SK-N-SH (cell line): Measurements from ENCODE around the gene FMO5. TPM values are rescaled to one million over a fixed set of nuclear protein-coding genes. Genes with fewer than 3 reads are reported as not detected.

ENCODE experiments used
- CTCF ChIA-PET: fragments of 300-600, 350-600 bp; formaldehyde crosslinking; extraction: SDS; loops from one replicate; lab custom pipeline; 2021; lab: Yijun Ruan, JAX
- POLR2A ChIA-PET: fragments of 350-600 bp; sonication (Branson Sonifier 250); formaldehyde crosslinking; extraction: SDS; loops from one replicate; lab custom pipeline; 2020; ENCODE audit warnings: antibody characterized with exemption, inconsistent platforms; lab: Yijun Ruan, JAX
- DNase-seq: peaks from one replicate; pipeline ENCODE4 v3.0.0; 2012
- H2AFZ ChIP-seq: fragments of 200-600 bp; sonication (generic); 2 replicates; pipeline ENCODE4 v1.8.1; 2016; ENCODE audit warnings: antibody characterized with exemption, mild to moderate bottlenecking, low read depth
- H3F3A ChIP-seq: fragments of 200-600 bp; sonication (generic); replicated peaks from 2 replicates; pipeline ENCODE3; 2016; ENCODE audit warnings: antibody characterized with exemption, mild to moderate bottlenecking; ENCODE audit not compliant: insufficient read depth
- H3K27ac ChIP-seq, 2 experiments: fragments of 200-500 bp in 1 of 2; fragments of 200-600 bp in 1 of 2; sonication (Bioruptor generic) in 1 of 2; sonication (generic), shearing (Covaris generic) in 1 of 2; 2 replicates each; pipeline versions ENCODE4 v1.5.1 to v1.6.1; 2014 to 2016; ENCODE audit warnings: low read depth in 2 of 2, inconsistent platforms in 1 of 2, low read length in 1 of 2, mild to moderate bottlenecking in 1 of 2, mixed read lengths in 1 of 2
- H3K27me3 ChIP-seq: fragments of 200-600 bp; sonication (generic), shearing (Covaris generic); 2 replicates; pipeline ENCODE4 v1.6.1; 2016; ENCODE audit warnings: mixed run types; ENCODE audit not compliant: insufficient read depth
- H3K36me3 ChIP-seq, 2 experiments: fragments of 200-500 bp in 1 of 2; fragments of 200-600 bp in 1 of 2; sonication (Bioruptor generic) in 1 of 2; sonication (generic) in 1 of 2; replicated peaks in 1 of 2; 2 replicates each; pipeline versions ENCODE3 to v1.5.1; 2014 to 2016; ENCODE audit warnings: low read length in 1 of 2, mild to moderate bottlenecking in 1 of 2; ENCODE audit not compliant: insufficient read depth in 2 of 2, control insufficient read depth in 1 of 2
- H3K4me1 ChIP-seq, 2 experiments: fragments of 200-500 bp in 1 of 2; fragments of 200-600 bp in 1 of 2; sonication (Bioruptor generic) in 1 of 2; sonication (generic), shearing (Covaris generic) in 1 of 2; 2 replicates each; pipeline versions ENCODE4 v1.5.1 to v1.6.1; 2014 to 2016; ENCODE audit warnings: low read depth in 1 of 2, low read length in 1 of 2, mixed run types in 1 of 2; ENCODE audit not compliant: insufficient read depth in 2 of 2, control insufficient read depth in 1 of 2
- H3K4me2 ChIP-seq: fragments of 200-600 bp; sonication (generic), shearing (Covaris generic); 2 replicates; pipeline ENCODE4 v1.6.1; 2017; ENCODE audit warnings: mixed run types
- H3K4me3 ChIP-seq, 2 experiments: fragments of 200-500 bp in 1 of 2; fragments of 200-600 bp in 1 of 2; sonication (Bioruptor generic) in 1 of 2; sonication (generic), shearing (Covaris generic) in 1 of 2; 2 replicates each; pipeline versions ENCODE4 v1.5.1 to v1.8.1; 2014 to 2016; ENCODE audit warnings: low read depth in 2 of 2, inconsistent platforms in 1 of 2, low read length in 1 of 2, mild to moderate bottlenecking in 1 of 2, mixed read lengths in 1 of 2, moderate library complexity in 1 of 2
- H3K79me2 ChIP-seq: fragments of 200-600 bp; sonication (generic); 2 replicates; pipeline ENCODE4 v1.8.1; 2017; ENCODE audit warnings: mild to moderate bottlenecking; ENCODE audit not compliant: insufficient read depth
- H3K9ac ChIP-seq: fragments of 200-600 bp; sonication (generic); 2 replicates; pipeline ENCODE4 v1.6.1; 2017; ENCODE audit warnings: mixed run types
- H3K9me2 ChIP-seq: fragments of 200-600 bp; sonication (generic); 2 replicates; pipeline ENCODE4 v1.6.1; 2017; ENCODE audit warnings: mixed run types
- H3K9me3 ChIP-seq: fragments of 200-600 bp; sonication (generic); 2 replicates; pipeline ENCODE4 v1.6.1; 2017; ENCODE audit warnings: mixed run types, mild to moderate bottlenecking, moderate library complexity
- H4K20me1 ChIP-seq: fragments of 200-600 bp; sonication (generic); 2 replicates; pipeline ENCODE4 v1.6.1; 2017; ENCODE audit warnings: mild to moderate bottlenecking, mixed run types; ENCODE audit not compliant: insufficient read depth
- CHD2 ChIP-seq: fragments of 150-350 bp; IDR thresholded peaks from 2 replicates; pipeline ENCODE4 v1.6.1; 2018; ENCODE audit warnings: low read length; ENCODE audit not compliant: partially characterized antibody
- CTCF ChIP-seq: fragments of 200-600 bp; sonication (generic); IDR thresholded peaks from 2 replicates; pipeline ENCODE4 v1.6.1; 2017; ENCODE audit warnings: antibody characterized with exemption, mild to moderate bottlenecking, moderate library complexity
- ELF1 ChIP-seq: IDR thresholded peaks from 2 replicates; pipeline ENCODE4 v1.4.0; 2012
- EZH2phosphoT487 ChIP-seq: fragments of 200-600 bp; sonication (generic); IDR thresholded peaks from 2 replicates; pipeline ENCODE4 v1.6.1; 2017; ENCODE audit warnings: low read depth, mixed run types, mild to moderate bottlenecking, antibody characterized with exemption, moderate library complexity, borderline replicate concordance
- GABPA ChIP-seq: IDR thresholded peaks from 2 replicates; pipeline ENCODE4 v1.4.0; 2012; ENCODE audit warnings: low read depth, mild to moderate bottlenecking
- GATA2 ChIP-seq: sonication (generic); formaldehyde crosslinking; IDR thresholded peaks from 2 replicates; pipeline ENCODE4 v1.5.0; 2020; ENCODE audit warnings: mild to moderate bottlenecking, missing genetic modification reagents
- JUND ChIP-seq: IDR thresholded peaks from 2 replicates; pipeline ENCODE4 v1.4.0; 2012
- MAX ChIP-seq: IDR thresholded peaks from 2 replicates; pipeline ENCODE4 v1.4.0; 2012; ENCODE audit warnings: low read depth
- MEF2A ChIP-seq: IDR thresholded peaks from 2 replicates; pipeline ENCODE4 v1.4.0; 2012; ENCODE audit warnings: low read depth, borderline replicate concordance
- MXI1 ChIP-seq: IDR thresholded peaks from 2 replicates; pipeline ENCODE4 v1.6.1; 2012; ENCODE audit warnings: mild to moderate bottlenecking, low read depth, low read length, improper control_type of control experiment
- NRF1 ChIP-seq: IDR thresholded peaks from 2 replicates; pipeline ENCODE4 v1.6.1; 2012; ENCODE audit warnings: low read depth, mild to moderate bottlenecking, low read length
- PBX3 ChIP-seq: IDR thresholded peaks from 2 replicates; pipeline ENCODE4; 2012
- POLR2AphosphoS5 ChIP-seq: IDR thresholded peaks from 2 replicates; pipeline ENCODE4 v1.6.1; 2012; ENCODE audit warnings: low read depth, low read length
- RAD21 ChIP-seq: IDR thresholded peaks from 2 replicates; pipeline ENCODE4 v1.6.1; 2012; ENCODE audit warnings: mild to moderate bottlenecking, low read length
- REST ChIP-seq: IDR thresholded peaks from 2 replicates; pipeline ENCODE4 v1.6.1; 2012; ENCODE audit warnings: mild to moderate bottlenecking, low read depth, low read length, moderate library complexity
- RFX5 ChIP-seq: IDR thresholded peaks from 2 replicates; pipeline ENCODE4 v1.6.1; 2012; ENCODE audit warnings: mild to moderate bottlenecking, improper control_type of control experiment, low read length
- TCF12 ChIP-seq: IDR thresholded peaks from 2 replicates; pipeline ENCODE4 v1.4.0; 2012
- TEAD4 ChIP-seq: IDR thresholded peaks from 2 replicates; pipeline ENCODE4 v1.4.0; 2012; ENCODE audit warnings: mild to moderate bottlenecking, borderline replicate concordance; ENCODE audit not compliant: insufficient read depth
- USF1 ChIP-seq: IDR thresholded peaks from 2 replicates; pipeline ENCODE4 v1.4.0; 2012; ENCODE audit warnings: low read depth, borderline replicate concordance
- YY1 ChIP-seq: IDR thresholded peaks from 2 replicates; pipeline ENCODE4 v1.4.0; 2012; ENCODE audit warnings: low read depth, mild to moderate bottlenecking
- WGBS: methylation state at CpG from one replicate; pipeline ENCODE4 v1.1.6; 2017; ENCODE audit warnings: low lambda C conversion rate; 5-methylcytosine and 5-hydroxymethylcytosine counted together
- polyA plus RNA-seq, 3 experiments: library from polyadenylated mRNA; depleted of rRNA; stranded (reverse); fragments of >200 nt; gene quantifications; 2 replicates each; pipeline ENCODE4 v1.2.3, GENCODE V29; 2012

FMO5 gene
- polyA plus RNA-seq, 1 of the 3 experiments (the other 2 are of a cell fraction): 0.30 TPM

- Histone ChIP-seq H3K9me2 (no peaks in the 10 kb centered on the region), H3K4me1 (peaks cover 0 to 21% of the 10 kb centered on the region in 2 experiments; a peak in 2 of 4 replicates), H3K9ac (no peak overlapping the region), H3K4me3 (no peak overlapping the region), H3K27me3 (no peaks in the 10 kb centered on the region), H3F3A (peaks cover 4% of the 10 kb centered on the region), H3K79me2 (peaks cover 95% of the 10 kb centered on the region), H3K27ac (no peak overlapping the region), H4K20me1 (0 out of 2 replicates have a peak, but pooled peaks cover 28% of the 10 kb centered on the region), H2AFZ (no peak overlapping the region), H3K9me3 (no peaks in the 10 kb centered on the region), H3K36me3 (peaks cover 2 to 3% of the 10 kb centered on the region in 2 experiments), H3K4me2 (no peak overlapping the region)
- ChIA-PET POLR2A (no interaction called here), CTCF (no interaction called here)
- TF ChIP-seq ELF1: no peak
- TF ChIP-seq POLR2AphosphoS5: no peak
- TF ChIP-seq RFX5: no peak
- TF ChIP-seq GABPA: no peak
- no peak for TF ChIP-seq GATA2
- no peak for TF ChIP-seq MEF2A
- TF ChIP-seq TCF12: no peak
- TF ChIP-seq PBX3: no peak
- no peak for TF ChIP-seq EZH2phosphoT487
- no peak for TF ChIP-seq TEAD4
- TF ChIP-seq CHD2: no peak
- no peak for TF ChIP-seq YY1
- TF ChIP-seq MXI1: no peak
- no peak for TF ChIP-seq REST
- TF ChIP-seq JUND: no peak
- no peak for TF ChIP-seq USF1
- TF ChIP-seq RAD21: no peak
- TF ChIP-seq NRF1: no peak
- TF ChIP-seq MAX: no peak
- no peak for TF ChIP-seq CTCF
- no peak for DNase-seq
- WGBS: over 99% methylated on average over 4 of the region's 4 CpGs
Observed at GRCh38 chr1:147247656-147248238, 22.6 kb upstream of the FMO5 start.
